ENCODE measurements around the gene MX1. TPM values are rescaled to one million over a fixed set of nuclear protein-coding genes. Genes with fewer than 3 reads are reported as not detected.

The MX1 gene
- total RNA-seq, 1 donor from 2014 or later: 420 TPM

DNA sequence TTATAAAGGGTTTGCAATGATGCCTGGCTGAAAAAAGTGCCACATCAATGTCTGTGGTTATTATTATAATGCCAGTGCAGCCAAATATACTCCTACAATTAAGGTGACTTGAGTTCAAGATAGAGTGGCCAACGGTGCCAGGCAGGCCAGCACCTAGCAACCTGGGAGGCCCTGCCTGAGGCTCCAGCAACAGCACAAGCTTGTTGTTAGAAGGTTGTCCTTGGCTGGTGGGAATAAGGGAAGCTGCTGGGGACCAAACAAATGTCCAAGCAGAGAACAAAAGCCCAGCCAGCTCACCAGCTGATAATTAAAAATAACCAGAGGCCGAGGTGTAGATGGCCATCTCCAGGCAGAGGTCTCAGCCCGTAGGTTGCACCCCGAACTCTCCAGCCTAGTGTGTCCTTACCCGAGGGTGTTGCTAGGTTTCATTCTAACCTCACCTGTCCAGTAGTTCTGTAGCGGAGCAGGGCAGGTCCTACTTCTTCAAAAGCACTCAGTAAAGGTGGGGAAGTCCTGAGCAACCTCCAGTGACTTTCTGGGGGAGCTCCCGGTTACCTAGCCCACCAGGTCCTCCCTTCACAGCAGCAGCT is 80.1 kb downstream of the MX1 start:
- H3K4me1 Mint-ChIP-seq (ENCODE audit: low read depth, unreplicated experiment): no peaks in the 10 kb centered on the region
- H3K27me3 Mint-ChIP-seq (ENCODE audit: low read depth, unreplicated experiment): peaks cover 57% of the 10 kb centered on the region
- H3K9me3 Mint-ChIP-seq (ENCODE audit: unreplicated experiment): peaks cover under 1% of the 10 kb centered on the region
- Histone ChIP-seq H3K4me1 (ENCODE audit: insufficient read depth, low read length) (no peaks in the 10 kb centered on the region), H3K4me2 (ENCODE audit: low read length) (no peak overlapping the region), H2AFZ (ENCODE audit: low read depth, low read length) (no peak overlapping the region), H3K4me3 (ENCODE audit: insufficient read depth, low read depth, low read length) (no peak overlapping the region), H3K27me3 (ENCODE audit: insufficient read depth, low read length) (peaks cover 42% of the 10 kb centered on the region), H3K79me2 (ENCODE audit: insufficient read depth, low read length) (no peaks in the 10 kb centered on the region), H3K9ac (ENCODE audit: low read length) (no peak overlapping the region), H4K20me1 (ENCODE audit: insufficient read depth, low read length) (no peaks in the 10 kb centered on the region), H3K36me3 (ENCODE audit: insufficient read depth, low read length) (no peaks in the 10 kb centered on the region), H3K9me3 (ENCODE audit: insufficient read depth, low read depth, low read length) (no peaks in the 10 kb centered on the region), H3K27ac (ENCODE audit: low read depth, low read length) (no peak overlapping the region)
- DNase-seq (ENCODE audit: low read depth) (no peak), FAIRE-seq (no peak)
- H3K36me3 Mint-ChIP-seq (ENCODE audit: low read depth, unreplicated experiment): peaks cover 2% of the 10 kb centered on the region
- H3K27ac Mint-ChIP-seq (ENCODE audit: unreplicated experiment): no peak overlapping the region
- TF ChIP-seq, protein P1, sequence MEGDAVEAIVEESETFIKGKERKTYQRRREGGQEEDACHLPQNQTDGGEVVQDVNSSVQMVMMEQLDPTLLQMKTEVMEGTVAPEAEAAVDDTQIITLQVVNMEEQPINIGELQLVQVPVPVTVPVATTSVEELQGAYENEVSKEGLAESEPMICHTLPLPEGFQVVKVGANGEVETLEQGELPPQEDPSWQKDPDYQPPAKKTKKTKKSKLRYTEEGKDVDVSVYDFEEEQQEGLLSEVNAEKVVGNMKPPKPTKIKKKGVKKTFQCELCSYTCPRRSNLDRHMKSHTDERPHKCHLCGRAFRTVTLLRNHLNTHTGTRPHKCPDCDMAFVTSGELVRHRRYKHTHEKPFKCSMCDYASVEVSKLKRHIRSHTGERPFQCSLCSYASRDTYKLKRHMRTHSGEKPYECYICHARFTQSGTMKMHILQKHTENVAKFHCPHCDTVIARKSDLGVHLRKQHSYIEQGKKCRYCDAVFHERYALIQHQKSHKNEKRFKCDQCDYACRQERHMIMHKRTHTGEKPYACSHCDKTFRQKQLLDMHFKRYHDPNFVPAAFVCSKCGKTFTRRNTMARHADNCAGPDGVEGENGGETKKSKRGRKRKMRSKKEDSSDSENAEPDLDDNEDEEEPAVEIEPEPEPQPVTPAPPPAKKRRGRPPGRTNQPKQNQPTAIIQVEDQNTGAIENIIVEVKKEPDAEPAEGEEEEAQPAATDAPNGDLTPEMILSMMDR (IDR thresholded peaks at IDR 0.05; ENCODE audit: insufficient read depth, low read depth, low read length): no peak
- no peak for TF ChIP-seq EZH2 (IDR thresholded peaks at IDR 0.05; ENCODE audit: insufficient read depth, low read length)
- H3K4me3 Mint-ChIP-seq (ENCODE audit: unreplicated experiment): no peak overlapping the region

DNA sequence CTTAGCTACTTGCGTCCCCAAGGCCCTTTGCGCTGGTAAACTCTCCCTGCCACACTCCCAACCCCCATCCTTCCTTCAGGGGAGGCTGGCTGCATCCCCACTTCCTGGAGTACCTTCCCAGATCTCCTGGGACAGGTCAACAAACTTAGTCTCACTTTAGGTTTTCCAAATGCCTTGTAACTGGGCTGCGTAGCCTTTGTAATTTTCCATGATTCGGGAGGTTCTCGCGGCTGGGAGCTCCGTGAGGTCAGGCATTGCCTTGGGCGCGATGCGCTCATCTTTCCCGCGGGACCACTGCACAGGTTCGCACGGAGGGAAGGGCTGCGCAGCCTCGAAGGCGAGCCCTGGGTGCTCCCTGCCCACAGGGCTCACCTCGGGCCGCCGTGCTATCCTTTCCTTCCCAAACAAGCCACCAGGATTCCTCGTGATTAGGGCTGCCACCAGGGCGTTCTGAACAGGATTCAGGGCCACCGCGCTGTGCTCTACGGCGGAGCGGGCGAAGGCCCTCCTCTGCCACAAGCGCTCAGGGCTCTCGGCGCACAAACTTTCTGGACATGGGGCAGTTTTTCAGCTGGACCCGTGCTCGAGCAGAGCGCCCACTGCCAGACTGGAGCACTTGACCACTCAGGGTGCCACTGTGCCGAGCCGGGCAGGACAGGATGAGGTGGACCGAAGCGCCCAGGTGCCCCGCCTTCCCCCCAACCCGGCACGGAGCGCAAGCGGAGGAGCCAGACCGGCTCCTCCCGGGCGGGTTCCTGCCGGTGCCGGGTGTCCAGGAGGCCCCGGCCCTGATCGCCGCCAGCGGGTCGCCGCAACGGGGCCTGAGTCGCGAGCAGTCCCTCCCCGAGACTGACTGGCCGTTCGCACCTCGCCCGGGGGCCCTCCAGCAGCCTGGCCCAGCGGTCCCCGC is 80.8 kb downstream of the MX1 start:
- Mint-ChIP-seq H3K9me3 (ENCODE audit: unreplicated experiment) (peaks cover 2% of the 10 kb centered on the region), H3K4me1 (ENCODE audit: low read depth, unreplicated experiment) (no peaks in the 10 kb centered on the region), H3K4me3 (ENCODE audit: unreplicated experiment) (peak overlapping the region; percentile 14), H3K27me3 (ENCODE audit: low read depth, unreplicated experiment) (peaks cover 64% of the 10 kb centered on the region), H3K36me3 (ENCODE audit: low read depth, unreplicated experiment) (peaks cover 2% of the 10 kb centered on the region), H3K27ac (ENCODE audit: unreplicated experiment) (no peak overlapping the region)
- Histone ChIP-seq H3K4me2 (ENCODE audit: low read length) (peak overlapping the region; percentile 44), H3K79me2 (ENCODE audit: insufficient read depth, low read length) (no peaks in the 10 kb centered on the region), H3K4me3 (ENCODE audit: insufficient read depth, low read depth, low read length) (no peak overlapping the region), H4K20me1 (ENCODE audit: insufficient read depth, low read length) (no peaks in the 10 kb centered on the region), H3K9ac (ENCODE audit: low read length) (no peak overlapping the region), H3K27ac (ENCODE audit: low read depth, low read length) (no peak overlapping the region), H2AFZ (ENCODE audit: low read depth, low read length) (no peak overlapping the region), H3K4me1 (ENCODE audit: insufficient read depth, low read length) (no peaks in the 10 kb centered on the region), H3K9me3 (ENCODE audit: insufficient read depth, low read depth, low read length) (no peaks in the 10 kb centered on the region), H3K36me3 (ENCODE audit: insufficient read depth, low read length) (no peaks in the 10 kb centered on the region), H3K27me3 (ENCODE audit: insufficient read depth, low read length) (peaks cover 44% of the 10 kb centered on the region)
- DNase-seq (ENCODE audit: low read depth) (no peak), FAIRE-seq (no peak)
- TF ChIP-seq, protein P1 (IDR thresholded peaks at IDR 0.05; ENCODE audit: insufficient read depth, low read depth, low read length): no peak
- TF ChIP-seq EZH2 (IDR thresholded peaks at IDR 0.05; ENCODE audit: insufficient read depth, low read length): peak; percentile 93
